ENCODE results near the gene SCN4B. TPM values are rescaled to one million over a fixed set of nuclear protein-coding genes. Genes with fewer than 3 reads are reported as not detected.

The SCN4B gene
- total and polyA plus RNA-seq, 8 donors, result 0.61 to 2.9 (median 1.0) TPM

DNA sequence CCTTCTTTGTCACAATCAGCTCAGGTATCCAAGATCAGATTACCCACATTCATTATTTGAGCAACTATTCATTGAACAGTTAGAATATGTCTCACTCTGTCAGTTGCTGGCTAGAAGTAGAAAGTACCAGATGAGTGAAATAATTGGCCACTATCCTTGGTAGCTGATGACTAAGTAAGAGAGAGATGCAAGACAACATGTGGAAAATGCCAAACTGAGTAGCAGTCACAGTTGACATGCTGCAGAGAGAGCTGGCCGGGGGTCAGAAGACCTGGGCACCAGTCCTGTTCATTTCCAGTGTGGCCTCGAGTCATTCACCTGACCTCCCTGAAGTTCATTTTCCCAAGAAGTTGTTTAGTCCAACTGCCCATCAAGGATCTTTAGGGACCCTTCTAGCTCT lies 43.4 kb downstream of the SCN4B start:
- no peak for FAIRE-seq
- no peaks in the 10 kb centered on the region for H3K4me1 ChIP-seq
- WGBS, 2 donors, result 70 to 80% methylated on average over 2 of the region's 2 CpGs
- H3K36me3 ChIP-seq, result no peaks in the 10 kb centered on the region
- H3K27ac ChIP-seq, result no peak overlapping the region
- no peak overlapping the region for H3K4me3 ChIP-seq
- ATAC-seq, result no peak
- DNase-seq, result no peak
- TF ChIP-seq, protein P1, sequence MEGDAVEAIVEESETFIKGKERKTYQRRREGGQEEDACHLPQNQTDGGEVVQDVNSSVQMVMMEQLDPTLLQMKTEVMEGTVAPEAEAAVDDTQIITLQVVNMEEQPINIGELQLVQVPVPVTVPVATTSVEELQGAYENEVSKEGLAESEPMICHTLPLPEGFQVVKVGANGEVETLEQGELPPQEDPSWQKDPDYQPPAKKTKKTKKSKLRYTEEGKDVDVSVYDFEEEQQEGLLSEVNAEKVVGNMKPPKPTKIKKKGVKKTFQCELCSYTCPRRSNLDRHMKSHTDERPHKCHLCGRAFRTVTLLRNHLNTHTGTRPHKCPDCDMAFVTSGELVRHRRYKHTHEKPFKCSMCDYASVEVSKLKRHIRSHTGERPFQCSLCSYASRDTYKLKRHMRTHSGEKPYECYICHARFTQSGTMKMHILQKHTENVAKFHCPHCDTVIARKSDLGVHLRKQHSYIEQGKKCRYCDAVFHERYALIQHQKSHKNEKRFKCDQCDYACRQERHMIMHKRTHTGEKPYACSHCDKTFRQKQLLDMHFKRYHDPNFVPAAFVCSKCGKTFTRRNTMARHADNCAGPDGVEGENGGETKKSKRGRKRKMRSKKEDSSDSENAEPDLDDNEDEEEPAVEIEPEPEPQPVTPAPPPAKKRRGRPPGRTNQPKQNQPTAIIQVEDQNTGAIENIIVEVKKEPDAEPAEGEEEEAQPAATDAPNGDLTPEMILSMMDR (IDR thresholded peaks at IDR 0.05), result no peak
- no peaks in the 10 kb centered on the region for H3K27me3 ChIP-seq
- no peaks in the 10 kb centered on the region for H3K9me3 ChIP-seq
- intact Hi-C loops (cut with DNase I), result no loop called here

DNA sequence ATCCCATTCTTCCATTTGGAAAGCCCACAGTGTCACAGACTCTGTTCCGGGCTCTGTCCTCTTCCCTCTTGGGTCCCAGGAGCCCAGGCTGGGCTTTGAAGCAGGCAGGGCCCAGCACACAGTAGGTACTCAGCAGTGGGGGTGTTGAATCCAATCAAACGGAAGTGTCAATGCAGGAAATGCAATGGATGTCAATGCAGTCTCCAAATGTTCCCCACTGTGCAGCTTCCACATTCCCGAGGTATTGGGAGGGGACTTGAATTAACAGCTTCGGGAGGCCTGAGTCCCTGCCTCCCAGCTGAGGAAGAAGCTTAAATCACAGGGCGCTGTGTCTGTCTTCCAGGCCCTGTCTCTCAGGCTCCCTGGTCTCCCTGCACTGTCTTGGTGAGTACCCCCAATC lies 44.1 kb downstream of the SCN4B start:
- Histone ChIP-seq H3K9me3 (no peaks in the 10 kb centered on the region), H3K4me1 (no peaks in the 10 kb centered on the region), H3K4me3 (no peak overlapping the region), H3K36me3 (no peaks in the 10 kb centered on the region), H3K27ac (no peak overlapping the region), H3K27me3 (no peaks in the 10 kb centered on the region)
- intact Hi-C loops (cut with DNase I), result no loop called here
- WGBS, 2 donors, result 74 to 76% methylated on average over 5 of the region's 5 CpGs
- FAIRE-seq (no peak), ATAC-seq (no peak), DNase-seq (no peak)
- TF ChIP-seq, protein P1 (IDR thresholded peaks at IDR 0.05), result no peak

DNA sequence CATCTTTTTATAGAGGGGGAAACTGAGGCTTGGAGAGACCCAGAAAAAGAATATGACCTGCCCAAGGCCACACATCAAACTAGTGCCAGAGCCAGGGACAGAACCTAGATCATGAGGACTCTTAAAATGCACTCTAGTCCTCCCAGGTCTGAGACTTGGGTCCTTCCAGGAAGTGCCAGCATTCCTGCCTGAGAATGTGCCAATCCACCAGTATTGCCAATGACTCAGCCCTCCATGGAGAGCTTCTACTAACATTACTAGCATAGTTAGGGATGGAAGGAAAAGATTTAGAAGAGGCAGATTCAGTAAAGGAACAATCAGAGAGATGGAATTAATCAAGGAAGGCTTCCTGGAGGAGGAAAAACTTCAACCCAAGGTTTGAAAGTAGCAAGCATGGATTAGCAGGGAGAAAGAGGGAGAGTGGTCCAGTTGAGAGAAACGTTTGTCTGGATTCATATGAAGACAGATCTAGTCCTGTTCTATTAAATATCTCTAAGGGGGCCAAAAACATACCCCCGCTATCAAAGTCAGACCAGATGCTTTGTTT lies 45.8 kb downstream of the SCN4B start:
- peak in 1 of 4 donors; percentile 35 for ATAC-seq
- intact Hi-C loops (cut with DNase I), result no loop called here
- H3K4me1 ChIP-seq, result no peaks in the 10 kb centered on the region
- TF ChIP-seq, protein P1 (IDR thresholded peaks at IDR 0.05), result no peak
- H3K36me3 ChIP-seq, result no peaks in the 10 kb centered on the region
- H3K27ac ChIP-seq, result no peak overlapping the region
- FAIRE-seq, result no peak
- no peaks in the 10 kb centered on the region for H3K27me3 ChIP-seq
- H3K9me3 ChIP-seq, result no peaks in the 10 kb centered on the region
- WGBS, 2 donors, result 59 to 76% methylated on average over 2 of the region's 2 CpGs
- H3K4me3 ChIP-seq, result no peak overlapping the region
- DNase-seq, result no peak

DNA sequence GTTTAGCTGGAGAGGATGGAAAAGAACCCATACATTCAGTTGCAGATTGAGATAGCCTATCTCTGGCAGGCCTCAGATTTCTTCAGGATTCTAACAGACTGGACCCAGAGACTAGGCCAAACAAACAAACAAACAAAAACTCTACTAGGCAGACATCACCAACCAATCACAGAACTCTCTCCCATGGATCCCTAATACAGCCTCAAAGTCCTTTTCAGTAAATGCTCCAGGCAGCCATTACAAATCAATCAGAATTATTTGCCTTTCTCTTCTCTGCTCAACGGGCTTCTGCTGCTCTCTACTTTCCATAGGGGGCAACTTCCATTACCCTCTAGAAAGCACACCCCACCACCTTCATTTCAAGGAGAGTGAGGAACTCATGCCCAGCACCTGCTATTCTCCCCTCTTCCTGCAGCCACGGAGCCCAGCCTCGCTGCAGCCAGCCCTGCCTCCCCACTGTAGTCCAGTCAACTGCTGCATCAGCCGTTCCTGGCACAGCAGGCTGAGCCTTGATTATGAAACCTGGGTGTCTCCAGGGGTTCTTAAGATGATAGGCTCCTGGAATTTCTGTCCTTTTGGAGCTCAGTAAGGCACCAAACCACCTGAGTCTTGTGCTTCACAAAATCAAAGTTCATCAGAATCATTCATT lies 46.8 kb downstream of the SCN4B start:
- Histone ChIP-seq H3K9me3 (no peaks in the 10 kb centered on the region), H3K4me3 (no peak overlapping the region), H3K27me3 (no peaks in the 10 kb centered on the region), H3K27ac (no peak overlapping the region), H3K4me1 (no peaks in the 10 kb centered on the region), H3K36me3 (no peaks in the 10 kb centered on the region)
- DNase-seq (peak in 1 of 6 donors; percentile 49), FAIRE-seq (no peak), ATAC-seq (no peak)
- TF ChIP-seq, protein P1 (IDR thresholded peaks at IDR 0.05), result no peak
- 61 to 64% methylated on average over 4 of the region's 4 CpGs for whole genome bisulfite sequencing, 2 donors
- intact Hi-C loops (cut with DNase I), result no loop called here

DNA sequence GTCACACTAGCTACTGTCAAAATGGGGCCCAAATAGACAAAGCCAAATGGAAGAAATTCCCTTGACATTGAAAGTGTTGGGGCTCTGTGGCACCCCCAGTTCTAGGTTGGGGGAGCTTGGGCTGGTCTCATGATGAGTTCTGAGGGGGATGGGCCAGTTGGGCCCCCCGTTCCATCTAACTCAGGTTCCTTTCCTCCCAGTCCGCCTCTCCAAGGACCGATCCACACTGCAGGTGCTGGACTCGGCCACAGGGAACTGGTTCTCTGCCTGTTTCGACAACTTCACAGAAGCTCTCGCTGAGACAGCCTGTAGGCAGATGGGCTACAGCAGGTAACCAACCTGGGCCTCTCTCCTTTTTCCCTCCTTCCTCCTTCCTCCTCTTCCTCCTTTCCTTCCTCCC lies 48.1 kb downstream of the SCN4B start:
- intact Hi-C loops (cut with DNase I), result no loop called here
- Histone ChIP-seq H3K9me3 (no peaks in the 10 kb centered on the region), H3K4me3 (no peak overlapping the region), H3K4me1 (no peaks in the 10 kb centered on the region), H3K27ac (no peak overlapping the region), H3K36me3 (no peaks in the 10 kb centered on the region), H3K27me3 (no peaks in the 10 kb centered on the region)
- TF ChIP-seq, protein P1 (IDR thresholded peaks at IDR 0.05), result no peak
- WGBS, 2 donors, result 88 to 92% methylated on average over 6 of the region's 6 CpGs
- DNase-seq, result peak in 1 of 6 donors; percentile 12
- no peak for ATAC-seq
- FAIRE-seq, result no peak
